Endometrial microvascular endothelial cells (primary cell): Measurements from ENCODE around the gene RAB31. TPM values are rescaled to one million over a fixed set of nuclear protein-coding genes. Genes with fewer than 3 reads are reported as not detected.

Experiments used
- in situ Hi-C: cut with HindIII; loops from 2 replicates; pipeline ENCODE4 v1.10.0; 2017; ENCODE audit warnings: low sequenced_read_pairs, low pct_unique_long_range_greater_than_20kb; ENCODE audit errors: inconsistent ontology term
- total RNA-seq: library from RNA; depleted of rRNA; stranded (reverse); fragments of >200 nt; gene quantifications from one replicate; pipeline ENCODE4 v1.2.3, GENCODE V29; 2015; ENCODE audit errors: inconsistent ontology term

Gene RAB31
- total RNA-seq, 1 donor from 2014 or later = 17.2 TPM

DNA sequence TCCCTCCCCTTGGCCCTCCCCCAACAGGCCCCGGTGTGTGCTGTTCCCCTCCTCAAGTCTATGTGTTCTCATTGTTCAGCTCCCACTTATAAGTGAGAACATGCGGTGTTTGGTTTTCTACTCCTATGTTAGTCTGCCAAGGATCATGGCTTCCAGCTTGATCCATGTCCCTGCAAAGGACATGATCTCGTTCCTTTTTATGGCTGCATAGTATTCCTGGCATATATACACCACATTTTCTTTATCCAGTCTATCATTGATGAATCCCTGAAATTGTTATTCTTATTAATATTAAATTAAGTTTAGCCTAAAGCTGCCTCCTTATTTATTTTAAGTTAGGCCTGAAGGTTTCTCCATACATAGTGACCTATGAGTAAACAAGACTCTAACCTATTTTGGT is 18.8 kb upstream of the RAB31 start:
- in situ Hi-C loops = no loop called here

DNA sequence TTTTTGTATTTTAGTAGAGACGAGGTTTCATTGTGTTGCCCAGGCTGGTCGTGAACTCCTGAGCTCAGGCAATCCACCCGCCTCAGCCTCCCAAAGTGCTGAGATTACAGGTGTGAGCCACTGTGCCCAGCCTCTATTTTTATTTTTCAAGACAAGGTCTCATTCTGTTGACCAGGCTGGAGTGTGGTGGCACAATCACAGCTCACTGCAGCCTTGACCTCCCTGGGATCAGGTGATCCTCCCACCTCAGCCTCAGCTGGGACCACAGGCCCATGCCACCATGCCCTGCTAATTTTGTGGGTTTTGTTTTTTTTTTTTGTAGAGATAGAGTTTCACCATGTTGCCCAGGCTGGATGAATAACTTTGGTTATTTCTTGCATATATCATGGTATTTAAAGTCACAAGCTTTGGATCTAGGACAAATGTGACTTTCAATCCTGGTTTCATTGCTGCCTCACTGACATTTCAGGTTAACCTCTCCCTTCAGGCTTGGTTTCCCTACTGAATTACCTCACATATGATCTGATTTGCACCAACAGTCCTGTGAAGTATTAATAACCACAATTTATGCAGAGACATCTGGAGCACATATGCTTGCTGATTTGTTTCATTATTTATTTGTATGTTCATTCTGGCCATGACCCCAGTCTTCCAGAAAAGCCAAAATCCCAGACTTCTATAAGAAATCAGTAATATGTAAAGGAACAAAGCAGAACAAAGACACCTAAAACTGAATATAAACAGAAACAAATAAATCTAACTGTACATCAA is 17.5 kb upstream of the RAB31 start:
- in situ Hi-C loops = no loop called here

DNA sequence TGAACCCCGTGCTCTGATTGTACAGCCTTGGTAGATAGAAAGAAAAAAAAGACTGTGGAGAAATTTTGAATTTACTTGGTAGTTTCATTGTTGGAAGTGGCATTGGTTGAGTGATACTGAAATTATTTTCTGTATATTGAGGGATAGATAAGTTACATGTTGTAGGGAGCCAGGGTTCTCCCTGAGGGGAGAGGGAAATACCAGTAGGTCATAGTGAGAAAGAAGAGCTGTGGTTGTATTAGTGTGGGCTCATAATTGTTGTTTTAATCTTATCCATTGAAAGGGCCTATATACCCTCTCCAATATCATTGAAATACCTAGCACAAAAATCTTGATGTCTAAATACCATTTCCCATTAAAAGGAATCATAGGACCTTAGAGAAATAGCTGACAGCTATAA is 16.9 kb upstream of the RAB31 start:
- in situ Hi-C loops = no loop called here

DNA sequence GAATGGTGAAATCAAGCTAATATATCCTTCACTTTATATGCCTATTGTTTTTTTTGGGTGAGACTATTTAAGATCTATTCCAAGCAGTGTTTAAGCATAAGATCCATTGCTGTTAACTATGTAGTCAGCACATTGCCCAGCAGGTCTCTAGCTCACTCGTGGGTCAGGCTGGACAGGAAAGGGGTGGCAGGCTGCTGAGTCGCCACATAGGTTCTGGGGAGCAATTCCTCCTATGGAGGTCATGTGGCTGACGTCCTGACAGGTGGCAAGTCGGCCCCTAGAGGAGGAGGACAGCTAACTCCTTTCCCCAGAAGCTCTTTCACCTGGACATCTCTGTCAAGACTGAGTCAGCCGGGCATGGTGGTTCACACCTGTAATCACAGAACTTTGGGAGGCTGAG is 13.9 kb upstream of the RAB31 start:
- in situ Hi-C loops = no loop called here

DNA sequence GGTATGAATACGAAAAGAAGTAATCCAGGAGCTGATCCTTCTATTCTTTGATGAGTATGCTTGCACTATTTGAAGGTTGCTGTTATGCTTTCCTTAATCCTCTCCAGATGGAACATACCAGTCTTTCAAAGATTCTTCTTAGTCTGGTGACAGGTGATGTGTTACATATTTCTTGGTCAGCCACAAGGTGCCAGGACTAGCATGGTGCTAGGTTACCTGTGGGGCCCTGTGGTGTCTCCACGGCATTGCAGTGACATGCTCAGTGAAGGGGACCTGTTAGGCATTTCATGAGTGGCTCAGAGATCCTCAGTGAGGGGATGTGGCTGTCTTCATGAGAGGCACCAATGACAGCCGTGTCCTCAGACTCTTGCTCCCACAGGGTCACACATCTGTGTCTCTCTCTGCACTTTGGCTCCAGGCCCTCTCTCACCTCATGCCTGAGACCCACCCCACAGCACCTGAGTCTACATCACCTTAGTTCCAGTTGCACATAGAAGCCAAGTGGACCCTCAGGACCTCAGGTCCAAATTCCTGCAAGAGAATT is 13.1 kb upstream of the RAB31 start:
- in situ Hi-C loops = no loop called here

DNA sequence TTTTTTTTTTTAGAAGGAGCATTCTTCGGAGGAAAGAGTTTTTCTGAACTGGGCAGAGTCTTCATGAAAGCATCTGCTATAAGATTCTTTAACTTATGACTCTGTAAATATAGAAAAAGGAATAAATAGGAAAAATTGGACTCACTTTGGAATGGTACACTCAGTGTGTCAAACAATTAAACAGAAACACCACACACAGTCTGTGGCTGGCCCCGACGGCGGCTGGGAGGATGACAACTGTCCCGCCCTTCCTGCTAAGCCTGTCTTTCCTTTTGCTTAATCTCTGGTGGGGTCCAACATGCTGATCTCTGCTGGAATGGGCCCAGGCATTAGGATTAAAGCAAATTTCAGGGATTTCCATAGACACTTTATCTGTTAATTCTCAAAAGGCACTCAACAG is 12.5 kb upstream of the RAB31 start:
- in situ Hi-C loops = no loop called here

DNA sequence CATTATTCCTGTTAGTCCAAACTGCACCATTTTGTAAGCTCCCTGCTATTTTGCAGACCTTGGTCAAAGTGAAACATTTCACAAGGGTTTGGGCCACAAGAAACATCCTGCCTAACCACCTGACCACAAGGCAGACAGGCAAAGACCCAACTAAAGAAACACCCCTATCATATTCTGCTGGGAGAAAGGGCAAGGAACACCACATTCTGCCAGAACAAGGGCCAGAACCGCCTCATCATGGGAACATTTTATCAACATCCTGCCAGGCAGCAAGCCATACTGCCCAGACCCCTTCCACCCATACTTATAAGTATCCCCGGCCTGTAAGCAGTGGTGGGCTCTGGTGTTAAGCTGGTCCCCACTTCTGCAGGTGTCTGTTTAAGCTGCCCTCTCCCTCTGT is 12.0 kb upstream of the RAB31 start:
- in situ Hi-C loops = no loop called here

DNA sequence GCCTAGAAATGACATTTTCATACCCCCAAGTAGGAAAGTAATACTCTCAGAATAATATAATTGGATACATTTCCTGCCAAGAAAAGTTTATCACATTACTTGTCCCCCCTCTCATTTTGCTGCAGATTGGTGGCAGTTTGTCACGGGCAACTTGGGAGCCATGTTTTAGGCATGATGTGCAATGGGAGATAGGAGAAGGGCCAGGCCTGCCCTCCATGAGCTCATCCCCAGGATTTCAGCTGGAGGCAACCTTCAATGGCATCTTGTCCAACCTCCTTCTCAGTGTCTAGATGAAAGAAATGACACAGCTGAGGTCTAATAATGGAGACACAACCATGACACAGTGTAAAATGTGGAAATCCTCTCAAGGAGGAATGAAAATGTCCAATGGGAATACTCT is 11.4 kb upstream of the RAB31 start:
- in situ Hi-C loops = no loop called here

DNA sequence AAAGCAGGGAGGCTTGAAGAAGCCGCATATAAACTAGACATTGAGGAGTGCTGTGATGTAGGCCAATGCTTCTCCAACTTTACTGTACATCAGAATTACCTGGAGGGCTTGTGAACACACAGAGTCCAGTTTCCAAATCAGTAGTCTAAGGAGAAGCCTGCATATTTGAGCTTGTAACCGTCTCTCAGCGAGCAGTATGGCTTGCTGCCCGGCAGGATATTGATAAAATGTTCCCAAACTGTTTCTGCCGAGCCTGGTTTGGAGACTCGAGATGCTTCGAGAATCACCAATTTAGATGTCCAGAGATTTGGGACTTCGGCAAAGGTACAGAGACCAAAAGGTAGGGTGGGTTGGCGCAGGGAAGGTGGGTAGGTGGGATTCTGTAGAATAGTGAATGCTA is 11.0 kb upstream of the RAB31 start:
- in situ Hi-C loops = no loop called here

DNA sequence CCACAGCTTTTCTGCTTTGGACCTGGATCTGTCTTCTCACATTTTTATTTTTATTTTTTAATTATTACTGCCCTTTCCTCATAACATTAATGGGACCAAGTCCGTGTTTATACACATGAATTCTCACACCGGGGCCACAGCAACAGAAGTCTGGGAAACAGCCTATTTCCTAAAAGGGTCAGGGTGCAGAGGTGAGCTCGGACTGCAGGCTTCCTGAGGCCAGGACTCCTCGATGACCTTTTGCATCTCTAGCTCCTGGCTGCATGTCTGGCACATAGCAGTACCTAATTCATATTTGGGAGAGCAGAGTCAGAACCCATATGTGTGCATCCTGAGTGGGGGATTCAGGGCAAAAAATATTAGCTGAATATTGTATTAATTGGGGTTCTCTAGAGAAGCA is 9.6 kb upstream of the RAB31 start:
- in situ Hi-C loops = no loop called here

DNA sequence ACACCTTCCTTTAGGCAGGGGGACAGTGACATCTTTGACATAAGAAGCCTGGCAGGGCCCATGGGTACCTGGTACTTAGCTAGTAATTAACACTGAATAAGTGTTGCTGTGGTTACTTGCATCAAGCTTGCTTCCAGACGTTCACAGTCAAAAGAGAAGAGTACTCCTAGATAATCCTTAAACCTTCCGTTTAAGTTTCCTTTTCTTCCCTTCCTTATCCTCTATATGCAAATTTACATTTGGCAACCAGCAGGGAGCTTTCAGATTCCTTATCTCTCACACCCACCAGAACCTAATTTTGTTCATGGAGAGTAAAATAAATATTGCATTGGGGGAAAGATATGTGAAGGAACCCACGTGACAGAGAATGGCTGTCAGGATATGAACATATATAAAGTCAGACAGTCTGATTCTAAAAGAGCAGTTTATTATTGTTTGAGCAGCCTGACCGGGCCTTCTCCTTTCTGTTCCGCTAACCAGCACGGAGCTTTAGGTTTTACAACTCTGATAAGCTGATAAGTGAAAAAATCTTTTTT is 7.8 kb upstream of the RAB31 start:
- in situ Hi-C loops = no loop called here

DNA sequence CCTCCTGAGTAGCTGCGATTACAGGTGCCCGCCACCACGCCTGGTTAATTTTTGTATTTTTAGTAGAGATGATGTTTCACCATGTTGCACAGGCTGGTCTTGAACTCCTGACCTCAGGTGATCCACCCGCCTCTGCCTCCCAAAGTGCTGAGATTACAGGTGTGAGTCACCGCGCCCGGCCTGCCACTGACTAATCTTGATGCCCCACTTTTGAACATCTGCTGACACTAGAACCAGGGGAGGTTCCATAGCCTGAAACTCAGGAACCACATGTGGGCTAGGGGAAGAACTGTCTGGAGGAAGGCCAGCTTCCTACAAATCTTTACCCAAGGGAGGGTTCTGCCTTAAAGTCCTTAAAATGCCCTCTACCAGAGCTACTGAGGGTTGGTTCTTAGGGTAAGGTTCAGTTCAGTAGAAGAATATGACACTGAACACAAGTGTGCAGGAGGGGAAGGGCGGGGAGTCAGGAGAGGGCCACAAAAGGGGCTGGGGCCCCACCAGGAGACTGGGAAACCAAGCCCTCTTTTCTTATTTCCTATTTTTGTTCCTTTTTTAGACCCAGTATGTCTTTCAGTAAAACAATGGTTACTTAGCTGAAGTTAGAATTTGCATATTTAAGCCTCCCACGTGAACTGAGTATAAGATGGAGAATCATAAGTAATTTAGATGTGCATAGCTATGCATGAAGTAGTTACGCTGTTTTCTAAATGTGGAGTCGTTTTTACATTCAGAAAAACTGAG is 6.3 kb upstream of the RAB31 start:
- in situ Hi-C loops = no loop called here

DNA sequence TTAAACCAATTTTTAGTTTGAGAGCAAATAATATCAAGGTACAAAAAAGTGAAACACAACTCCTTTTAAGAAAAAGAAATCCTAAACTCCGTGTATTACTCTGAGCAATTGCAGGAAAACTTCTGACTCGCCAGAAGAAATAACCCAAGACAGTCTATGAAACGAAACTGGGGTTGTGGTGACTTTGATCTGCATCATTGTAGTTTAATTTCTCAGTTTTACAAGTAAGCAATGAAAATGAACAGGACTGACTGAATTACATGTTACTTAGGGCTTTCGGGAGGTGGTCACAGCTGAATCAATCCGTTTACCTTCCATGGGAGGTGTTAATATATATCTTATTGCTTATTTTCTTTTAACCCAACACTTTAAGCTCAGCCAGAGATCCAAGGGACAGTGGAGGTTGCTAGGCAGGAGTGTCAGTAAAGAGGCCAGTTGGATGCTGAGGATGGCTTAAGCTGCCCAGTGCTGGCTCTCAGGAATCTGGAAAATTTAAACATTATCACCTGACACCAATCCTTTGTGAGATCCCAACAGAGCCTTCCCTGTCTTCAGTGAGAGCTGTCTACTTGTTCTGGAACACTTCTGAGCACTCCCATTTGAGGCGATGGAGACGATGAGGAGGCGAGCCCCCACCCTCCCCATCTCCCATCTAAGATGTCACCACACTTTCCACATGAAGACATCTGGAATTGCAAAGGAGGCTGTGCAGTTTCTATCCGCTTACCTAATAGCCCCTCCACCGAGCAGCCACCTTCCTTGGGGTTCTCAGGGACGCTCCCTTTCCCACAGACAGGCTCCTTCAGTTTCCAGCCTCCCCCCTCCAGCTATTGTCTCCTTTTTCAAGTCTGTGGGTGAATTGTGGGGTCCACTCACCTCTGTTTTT is 3.6 kb upstream of the RAB31 start:
- in situ Hi-C loops = no loop called here

DNA sequence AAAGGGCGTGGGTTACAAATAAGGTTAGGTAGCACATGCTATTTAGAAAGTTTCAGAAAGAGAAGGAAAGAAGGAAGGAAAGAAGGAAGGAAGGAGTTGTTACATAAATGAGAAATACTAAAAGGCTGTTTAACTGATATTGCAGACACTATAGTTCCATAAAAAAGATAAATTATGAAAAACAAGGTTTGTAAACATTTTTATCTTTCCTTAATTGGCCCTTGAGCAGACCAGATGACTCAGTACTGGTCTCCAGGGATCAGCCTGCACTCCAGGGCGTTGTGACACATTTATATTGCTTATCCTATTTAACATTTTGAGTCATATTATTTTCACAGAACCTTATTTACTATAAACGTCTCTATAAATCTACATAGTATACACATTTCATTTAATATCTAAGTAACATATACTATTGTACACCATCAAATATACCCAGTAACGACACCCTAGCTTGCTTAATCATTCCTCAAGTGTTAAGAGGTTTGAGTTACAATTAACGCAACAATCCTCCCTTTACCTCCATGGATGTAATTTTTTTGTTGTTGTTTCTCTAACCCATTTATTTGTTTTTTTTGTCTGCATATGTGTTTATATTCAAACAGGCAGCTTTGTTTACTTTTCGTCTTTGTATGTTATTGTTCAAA is 2.8 kb upstream of the RAB31 start:
- in situ Hi-C loops = no loop called here

DNA sequence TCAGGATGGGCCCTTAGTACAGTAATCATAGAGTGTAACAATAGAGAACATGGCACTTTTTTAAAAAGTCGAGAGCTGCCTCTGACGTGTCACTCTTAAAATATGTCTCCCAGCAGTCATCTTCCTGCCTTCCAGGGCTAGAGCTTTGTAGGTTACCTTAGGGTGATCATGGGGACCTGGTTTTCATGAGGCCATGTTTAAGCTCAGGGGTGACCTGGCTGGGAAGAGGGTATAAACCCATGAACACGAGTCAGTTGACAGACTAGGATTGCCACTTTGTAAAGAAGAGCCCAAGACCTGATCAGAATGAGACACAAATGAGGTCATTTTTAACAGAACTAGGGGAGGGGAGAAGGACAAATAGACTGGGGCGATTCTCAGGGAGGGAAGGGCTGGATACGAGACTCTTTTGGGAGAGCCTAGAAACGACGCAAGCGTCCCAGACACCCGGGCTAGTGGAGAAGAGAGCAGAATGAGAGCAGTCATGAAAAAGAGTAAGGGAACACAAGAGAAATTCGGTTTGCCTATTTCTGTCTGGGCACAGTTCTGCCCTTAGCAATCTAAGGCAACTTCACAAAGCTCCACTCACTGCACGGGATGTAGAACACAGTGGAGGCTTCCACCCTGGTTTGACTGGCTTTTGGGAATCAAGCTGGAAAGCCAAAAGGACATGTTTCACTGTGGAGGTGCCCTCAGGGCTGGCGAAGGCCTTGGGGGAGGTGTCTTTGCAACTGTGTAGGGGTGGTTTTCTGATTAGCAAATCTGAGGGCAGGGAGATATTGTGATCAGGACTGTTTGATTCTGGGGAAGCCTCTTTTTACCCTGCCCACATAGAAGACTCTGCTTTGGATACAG is 1.8 kb upstream of the RAB31 start:
- in situ Hi-C loops = no loop called here

DNA sequence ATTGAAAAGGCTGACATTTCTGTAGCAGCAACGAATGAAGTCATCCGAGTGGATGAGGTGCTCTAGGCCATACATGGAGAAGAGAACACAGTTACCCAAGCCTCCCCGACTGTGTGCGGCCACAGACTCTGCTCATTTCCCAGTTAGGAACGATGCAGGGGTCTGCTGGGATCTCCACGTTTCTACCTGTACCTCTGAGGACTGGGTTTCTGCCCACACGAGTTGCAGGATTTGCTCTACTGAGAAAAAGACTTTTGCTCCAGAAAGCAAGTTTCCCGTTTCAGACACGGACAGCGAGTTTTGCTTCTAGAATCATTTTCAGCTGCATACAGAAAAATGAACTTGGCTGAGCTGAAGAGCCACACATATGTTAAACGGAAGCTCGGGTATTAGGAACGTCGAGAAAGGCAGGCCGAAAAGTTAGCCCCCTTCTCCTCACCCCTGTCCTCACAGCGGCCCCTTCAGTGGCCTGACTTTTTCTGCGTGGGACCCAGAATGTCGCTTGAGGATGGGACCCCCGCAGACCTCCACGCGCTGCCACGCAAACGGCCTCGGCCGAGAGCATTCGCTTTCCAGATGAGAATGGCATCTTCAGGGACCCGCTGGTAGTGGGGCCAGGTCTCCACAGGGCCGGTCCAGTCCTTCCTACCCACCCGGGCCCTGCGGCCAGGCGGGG is 582 bp upstream of the RAB31 start:
- in situ Hi-C loops = no loop called here
